Suprapubic skin (tissue), 3 donors: ENCODE data around the gene PRICKLE2.

Experiments used
- CTCF ChIP-seq, 2 donors: fragments of 200-600 bp in 1 of 2; fragments of 450-650 bp in 1 of 2; sonication (generic) in 1 of 2; IDR thresholded peaks; one replicate each; pipeline ENCODE4 v1.5.1; 2016 to 2019; ENCODE audit warnings: antibody characterized with exemption in 2 of 2, mild to moderate bottlenecking in 1 of 2, moderate library complexity in 1 of 2
- POLR2A ChIP-seq, 2 donors: fragments of 450-650 bp; IDR thresholded peaks; one replicate each; pipeline ENCODE4 v1.6.1; 2017; ENCODE audit warnings: antibody characterized with exemption in 2 of 2, mild to moderate bottlenecking in 2 of 2, moderate library complexity in 2 of 2

- TF ChIP-seq POLR2A (IDR thresholded peaks at IDR 0.05) (no peak), CTCF (IDR thresholded peaks at IDR 0.05) (no peak)
These were observed 176.6 kb downstream of the PRICKLE2 start for GRCh38 chr3:64048631-64049061.
